T-helper 1 cell treated with Interleukin-12 subunit alpha and Interleukin-12 subunit beta and Interleukin-4 antibody, amounts not matched to agents 30 μg/mL and 1 μg/mL, for 36 hours (primary cell): ENCODE results near the gene MYL4.

Experiments used
- H3K27ac Mint-ChIP-seq: one replicate; pipeline ENCODE4 v1.8.0; 2021; ENCODE audit warnings: mild to moderate bottlenecking, mixed read lengths
- H3K27me3 Mint-ChIP-seq: one replicate; pipeline ENCODE4 v1.8.0; 2021; ENCODE audit warnings: low read depth, mixed read lengths
- H3K36me3 Mint-ChIP-seq: one replicate; pipeline ENCODE4 v1.8.0; 2021; ENCODE audit warnings: low read depth, mixed read lengths
- H3K4me1 Mint-ChIP-seq: one replicate; pipeline ENCODE4 v1.8.0; 2021; ENCODE audit warnings: low read depth, mixed read lengths
- H3K4me3 Mint-ChIP-seq: one replicate; pipeline ENCODE4 v1.8.0; 2021; ENCODE audit warnings: mild to moderate bottlenecking, moderate library complexity, mixed read lengths
- H3K9me3 Mint-ChIP-seq: one replicate; pipeline ENCODE4 v1.8.0; 2021; ENCODE audit warnings: mixed read lengths

MYL4 gene

GRCh38 chr17:47235923-47236322 is 26.8 kb downstream of the MYL4 start:
- Mint-ChIP-seq H3K27ac (no peak overlapping the region), H3K27me3 (peaks cover 4% of the 10 kb centered on the region), H3K4me1 (peaks cover 5% of the 10 kb centered on the region), H3K4me3 (no peak overlapping the region), H3K36me3 (no peaks in the 10 kb centered on the region), H3K9me3 (no peaks in the 10 kb centered on the region)

GRCh38 chr17:47237841-47238240 is 28.7 kb downstream of the MYL4 start:
- no peaks in the 10 kb centered on the region for H3K36me3 Mint-ChIP-seq
- peaks cover 7% of the 10 kb centered on the region for H3K27me3 Mint-ChIP-seq
- H3K4me3 Mint-ChIP-seq, result no peak overlapping the region
- no peak overlapping the region for H3K27ac Mint-ChIP-seq
- no peaks in the 10 kb centered on the region for H3K9me3 Mint-ChIP-seq
- peaks cover 5% of the 10 kb centered on the region for H3K4me1 Mint-ChIP-seq

- Mint-ChIP-seq H3K4me1 (peaks cover 5% of the 10 kb centered on the region), H3K9me3 (no peaks in the 10 kb centered on the region), H3K27ac (no peak overlapping the region), H3K27me3 (peaks cover 10% of the 10 kb centered on the region), H3K4me3 (no peak overlapping the region), H3K36me3 (no peaks in the 10 kb centered on the region)
These were observed 29.3 kb downstream of the MYL4 start for GRCh38 chr17:47238321-47239010.

- peaks cover 18% of the 10 kb centered on the region for H3K27me3 Mint-ChIP-seq
- peaks cover 5% of the 10 kb centered on the region for H3K4me1 Mint-ChIP-seq
- no peaks in the 10 kb centered on the region for H3K36me3 Mint-ChIP-seq
- no peak overlapping the region for H3K27ac Mint-ChIP-seq
- H3K9me3 Mint-ChIP-seq, result no peaks in the 10 kb centered on the region
- no peak overlapping the region for H3K4me3 Mint-ChIP-seq
These were observed 30.4 kb downstream of the MYL4 start for GRCh38 chr17:47239619-47239966.

GRCh38 chr17:47239967-47240651 is 31.0 kb downstream of the MYL4 start:
- Mint-ChIP-seq H3K9me3 (no peaks in the 10 kb centered on the region), H3K4me3 (no peak overlapping the region), H3K27me3 (peaks cover 21% of the 10 kb centered on the region), H3K36me3 (no peaks in the 10 kb centered on the region), H3K27ac (no peak overlapping the region), H3K4me1 (peaks cover 5% of the 10 kb centered on the region)

- H3K4me3 Mint-ChIP-seq, result no peak overlapping the region
- H3K4me1 Mint-ChIP-seq, result peaks cover 5% of the 10 kb centered on the region
- H3K27ac Mint-ChIP-seq, result no peak overlapping the region
- H3K9me3 Mint-ChIP-seq, result no peaks in the 10 kb centered on the region
- H3K27me3 Mint-ChIP-seq, result peaks cover 28% of the 10 kb centered on the region
- H3K36me3 Mint-ChIP-seq, result no peaks in the 10 kb centered on the region
These were observed 31.7 kb downstream of the MYL4 start for GRCh38 chr17:47240806-47241205.

- H3K36me3 Mint-ChIP-seq, result no peaks in the 10 kb centered on the region
- no peaks in the 10 kb centered on the region for H3K9me3 Mint-ChIP-seq
- H3K27ac Mint-ChIP-seq, result no peak overlapping the region
- peaks cover 5% of the 10 kb centered on the region for H3K4me1 Mint-ChIP-seq
- H3K4me3 Mint-ChIP-seq, result no peak overlapping the region
- peaks cover 43% of the 10 kb centered on the region for H3K27me3 Mint-ChIP-seq
These were observed 33.5 kb downstream of the MYL4 start for GRCh38 chr17:47242648-47243047.

- peaks cover 53% of the 10 kb centered on the region for H3K27me3 Mint-ChIP-seq
- H3K4me3 Mint-ChIP-seq, result no peak overlapping the region
- H3K27ac Mint-ChIP-seq, result no peak overlapping the region
- H3K36me3 Mint-ChIP-seq, result no peaks in the 10 kb centered on the region
- H3K9me3 Mint-ChIP-seq, result no peaks in the 10 kb centered on the region
- H3K4me1 Mint-ChIP-seq, result peaks cover 5% of the 10 kb centered on the region
These were observed 34.8 kb downstream of the MYL4 start for GRCh38 chr17:47243737-47244598.

- H3K27me3 Mint-ChIP-seq, result peaks cover 56% of the 10 kb centered on the region
- peaks cover 2% of the 10 kb centered on the region for H3K4me1 Mint-ChIP-seq
- H3K27ac Mint-ChIP-seq, result no peak overlapping the region
- H3K36me3 Mint-ChIP-seq, result no peaks in the 10 kb centered on the region
- H3K9me3 Mint-ChIP-seq, result no peaks in the 10 kb centered on the region
- H3K4me3 Mint-ChIP-seq, result no peak overlapping the region
These were observed 35.5 kb downstream of the MYL4 start for GRCh38 chr17:47244697-47245096.

GRCh38 chr17:47246120-47246519 is 37.0 kb downstream of the MYL4 start:
- no peaks in the 10 kb centered on the region for H3K4me1 Mint-ChIP-seq
- no peak overlapping the region for H3K4me3 Mint-ChIP-seq
- H3K27me3 Mint-ChIP-seq, result peaks cover 61% of the 10 kb centered on the region
- no peaks in the 10 kb centered on the region for H3K9me3 Mint-ChIP-seq
- H3K36me3 Mint-ChIP-seq, result no peaks in the 10 kb centered on the region
- no peak overlapping the region for H3K27ac Mint-ChIP-seq

- Mint-ChIP-seq H3K4me1 (peaks cover 6% of the 10 kb centered on the region), H3K4me3 (no peak overlapping the region), H3K27me3 (peaks cover 69% of the 10 kb centered on the region), H3K9me3 (no peaks in the 10 kb centered on the region), H3K27ac (no peak overlapping the region), H3K36me3 (no peaks in the 10 kb centered on the region)
These were observed 41.7 kb downstream of the MYL4 start for GRCh38 chr17:47250855-47251254.

GRCh38 chr17:47251421-47251940 is 42.3 kb downstream of the MYL4 start:
- peaks cover 69% of the 10 kb centered on the region for H3K27me3 Mint-ChIP-seq
- no peak overlapping the region for H3K4me3 Mint-ChIP-seq
- H3K9me3 Mint-ChIP-seq, result no peaks in the 10 kb centered on the region
- no peak overlapping the region for H3K27ac Mint-ChIP-seq
- peaks cover 9% of the 10 kb centered on the region for H3K4me1 Mint-ChIP-seq
- no peaks in the 10 kb centered on the region for H3K36me3 Mint-ChIP-seq

- peaks cover 73% of the 10 kb centered on the region for H3K27me3 Mint-ChIP-seq
- H3K27ac Mint-ChIP-seq, result no peak overlapping the region
- H3K9me3 Mint-ChIP-seq, result no peaks in the 10 kb centered on the region
These were observed 43.1 kb downstream of the MYL4 start for GRCh38 chr17:47252209-47252608.

GRCh38 chr17:47252766-47253512 is 43.8 kb downstream of the MYL4 start:
- Mint-ChIP-seq H3K27ac (no peak overlapping the region), H3K9me3 (no peaks in the 10 kb centered on the region), H3K36me3 (no peaks in the 10 kb centered on the region), H3K4me3 (peak overlapping the region; percentile 60), H3K27me3 (peaks cover 73% of the 10 kb centered on the region), H3K4me1 (peaks cover 20% of the 10 kb centered on the region)

More at GRCh38 chr17:47252209-47252608, 43.1 kb downstream of the MYL4 start:
- H3K4me1 Mint-ChIP-seq, result peaks cover 13% of the 10 kb centered on the region
- H3K36me3 Mint-ChIP-seq, result no peaks in the 10 kb centered on the region
- peak overlapping the region; percentile 60 for H3K4me3 Mint-ChIP-seq
